Bone marrow (tissue), 2 donors: ENCODE results near the gene ZNF860.
"Not testable (repeated sequence)": the region's sequence is repeated elsewhere in the genome, so short reads cannot be mapped to it uniquely, and the experiment has no call there.

Source experiments
- DNase-seq, 2 donors: peaks; one replicate each; lab custom pipeline; 2025; lab: John Stamatoyannopoulos, UW

Gene ZNF860

GRCh38 chr3:31960793-31961431, 20.6 kb upstream of the ZNF860 start:
- no peak for DNase-seq

- DNase-seq = peak in 1 of 2 donors; percentile 26
These were observed 18.7 kb upstream of the ZNF860 start for GRCh38 chr3:31962801-31963205.

- no peak for DNase-seq
These were observed 14.5 kb upstream of the ZNF860 start for GRCh38 chr3:31966978-31967591.

- DNase-seq = no peak
These were observed 14.0 kb upstream of the ZNF860 start for GRCh38 chr3:31967592-31967991.

- DNase-seq = no peak
These were observed 13.1 kb upstream of the ZNF860 start for GRCh38 chr3:31968369-31968926.

GRCh38 chr3:31968927-31969418, 12.6 kb upstream of the ZNF860 start:
- no peak for DNase-seq

- no peak for DNase-seq
These were observed 9.9 kb upstream of the ZNF860 start for GRCh38 chr3:31971607-31972006.

GRCh38 chr3:31973081-31973480, 8.5 kb upstream of the ZNF860 start:
- DNase-seq = no peak

GRCh38 chr3:31973837-31974236, 7.7 kb upstream of the ZNF860 start:
- no peak for DNase-seq

- DNase-seq = no peak
These were observed 7.1 kb upstream of the ZNF860 start for GRCh38 chr3:31974471-31974870.

GRCh38 chr3:31974964-31975363, 6.6 kb upstream of the ZNF860 start:
- no peak for DNase-seq

- no peak for DNase-seq
These were observed 5.2 kb upstream of the ZNF860 start for GRCh38 chr3:31976302-31976701.

GRCh38 chr3:31977736-31978135, 3.8 kb upstream of the ZNF860 start:
- no peak for DNase-seq

GRCh38 chr3:31978553-31978952, 3.0 kb upstream of the ZNF860 start:
- DNase-seq = no peak

- no peak for DNase-seq
These were observed 2.4 kb upstream of the ZNF860 start for GRCh38 chr3:31979001-31979697.

- no peak for DNase-seq
These were observed 882 bp upstream of the ZNF860 start for GRCh38 chr3:31980530-31981205.

GRCh38 chr3:31984321-31984720, 2.8 kb downstream of the ZNF860 start:
- no peak for DNase-seq

- DNase-seq = no peak
These were observed 4.3 kb downstream of the ZNF860 start for GRCh38 chr3:31985831-31986230.

GRCh38 chr3:31988271-31988670, 6.7 kb downstream of the ZNF860 start:
- no peak for DNase-seq

- not testable (repeated sequence) for DNase-seq
These were observed 11.4 kb downstream of the ZNF860 start for GRCh38 chr3:31992995-31993394.

- no peak for DNase-seq
These were observed 12.3 kb downstream of the ZNF860 start for GRCh38 chr3:31993843-31994242.

- not testable (repeated sequence) for DNase-seq
These were observed 13.5 kb downstream of the ZNF860 start for GRCh38 chr3:31995026-31995425.
